ENCODE data around the gene AGBL3. TPM values are rescaled to one million over a fixed set of nuclear protein-coding genes. Genes with fewer than 3 reads are reported as not detected.
A peak's percentile ranks its signal among the peaks of the same experiment; 100 is the strongest.

Gene AGBL3
- 0.38 and 1.0 TPM in 2 replicates for total RNA-seq (2014; rRNA removed)
- polyA plus RNA-seq (2012) = 0.86 TPM

GRCh38 chr7:134986363-134987251 lies at the start of gene AGBL3:
AGBL3 (plus strand) TSS chr7:134986508; CDS start chr7:134987934, 1,426 bp downstream.
- peak; percentile 97 for DNase-seq (ENCODE audit: low read depth)

- no peak for DNase-seq (ENCODE audit: low read depth)
Observed at GRCh38 chr7:134936893-134937510, 49.3 kb upstream of the AGBL3 start.

GRCh38 chr7:134938141-134938540 lies 48.2 kb upstream of the AGBL3 start:
- DNase-seq (ENCODE audit: low read depth) = no peak

GRCh38 chr7:134939136-134939535 lies 47.2 kb upstream of the AGBL3 start:
- DNase-seq (ENCODE audit: low read depth) = no peak

- no peak for DNase-seq (ENCODE audit: low read depth)
Observed at GRCh38 chr7:134940729-134941128, 45.6 kb upstream of the AGBL3 start.

GRCh38 chr7:134941185-134941900 lies 45.0 kb upstream of the AGBL3 start:
- DNase-seq (ENCODE audit: low read depth) = peak; percentile 89

GRCh38 chr7:134941952-134942351 lies 44.4 kb upstream of the AGBL3 start:
- no peak for DNase-seq (ENCODE audit: low read depth)

GRCh38 chr7:134942690-134943466 lies 43.4 kb upstream of the AGBL3 start:
- DNase-seq (ENCODE audit: low read depth) = no peak

- peak; percentile 33 for DNase-seq (ENCODE audit: low read depth)
Observed at GRCh38 chr7:134943785-134944400, 42.4 kb upstream of the AGBL3 start.

- no peak for DNase-seq (ENCODE audit: low read depth)
Observed at GRCh38 chr7:134945691-134946090, 40.6 kb upstream of the AGBL3 start.

GRCh38 chr7:134946260-134946659 lies 40.0 kb upstream of the AGBL3 start:
- no peak for DNase-seq (ENCODE audit: low read depth)

- DNase-seq (ENCODE audit: low read depth) = no peak
Observed at GRCh38 chr7:134947329-134947728, 39.0 kb upstream of the AGBL3 start.

- DNase-seq (ENCODE audit: low read depth) = no peak
Observed at GRCh38 chr7:134947831-134948230, 38.5 kb upstream of the AGBL3 start.

- DNase-seq (ENCODE audit: low read depth) = no peak
Observed at GRCh38 chr7:134948246-134948645, 38.1 kb upstream of the AGBL3 start.

- no peak for DNase-seq (ENCODE audit: low read depth)
Observed at GRCh38 chr7:134948736-134949135, 37.6 kb upstream of the AGBL3 start.

GRCh38 chr7:134949171-134949570 lies 37.1 kb upstream of the AGBL3 start:
- DNase-seq (ENCODE audit: low read depth) = no peak

GRCh38 chr7:134954197-134955082 lies 31.9 kb upstream of the AGBL3 start:
- peak; percentile 53 for DNase-seq (ENCODE audit: low read depth)

- no peak for DNase-seq (ENCODE audit: low read depth)
Observed at GRCh38 chr7:134957005-134957404, 29.3 kb upstream of the AGBL3 start.

GRCh38 chr7:134959810-134960209 lies 26.5 kb upstream of the AGBL3 start:
- DNase-seq (ENCODE audit: low read depth) = no peak

- no peak for DNase-seq (ENCODE audit: low read depth)
Observed at GRCh38 chr7:134962270-134962780, 24.0 kb upstream of the AGBL3 start.
